SH-SY5Y (cell line): ENCODE data around the gene CTDSP1.

ENCODE experiments used
- GATA2 ChIP-seq: IDR thresholded peaks from 2 replicates; pipeline ENCODE4 v1.6.1; 2011; ENCODE audit warnings: mild to moderate bottlenecking, low read depth, low read length
- GATA3 ChIP-seq: IDR thresholded peaks from 2 replicates; pipeline ENCODE4 v1.6.1; 2011; ENCODE audit warnings: low read depth, mild to moderate bottlenecking, low read length, moderate library complexity

DNA sequence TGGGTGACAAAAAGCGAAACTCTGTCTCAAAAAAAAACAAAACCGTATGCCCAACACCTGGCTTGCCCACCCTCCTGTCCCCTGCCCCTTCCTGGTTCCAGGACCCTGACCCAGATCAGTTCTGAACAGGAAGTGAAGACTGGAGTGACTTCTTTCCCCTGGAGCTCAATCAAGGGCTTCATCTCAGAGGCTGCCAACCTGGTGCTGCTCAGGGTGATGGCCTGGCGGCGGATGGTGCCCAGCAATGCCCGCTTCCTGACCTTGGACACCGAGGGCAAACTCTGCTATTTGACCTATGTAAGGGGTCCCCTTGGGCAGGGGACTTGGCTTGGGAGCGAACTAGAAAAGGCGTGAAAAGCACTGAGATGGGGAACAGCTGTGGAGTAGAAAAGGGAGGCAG is 37.1 kb upstream of the CTDSP1 start:
- TF ChIP-seq GATA3 (no peak), GATA2 (no peak)
